Measurements from ENCODE around the gene GAPVD1. TPM values are rescaled to one million over a fixed set of nuclear protein-coding genes. Genes with fewer than 3 reads are reported as not detected.
"Not testable (repeated sequence)": the region's sequence is repeated elsewhere in the genome, so short reads cannot be mapped to it uniquely, and the experiment has no call there.

GAPVD1 gene
- total RNA-seq, 1 experiment from 2014 or later: 33.3 TPM

GRCh38 chr9:125233678-125234077, 27.9 kb upstream of the GAPVD1 start:
- H3K27ac Mint-ChIP-seq: peak overlapping the region; percentile 93; the same call in 1 of the 2 replicates
- POLR2A ChIA-PET: no interaction called here

GRCh38 chr9:125234099-125234498, 27.5 kb upstream of the GAPVD1 start:
- CTCF ChIA-PET: interaction anchor here (0.8 kb wide), 1 partner anchor 22 kb away, joined by 3 read pairs; no protein-coding TSS in a partner anchor
- POLR2A ChIA-PET; H3K27me3 Mint-ChIP-seq (ENCODE audit: low read depth); H3K27ac Mint-ChIP-seq; ATAC-seq; H3K9me3 Mint-ChIP-seq; H3K4me3 Mint-ChIP-seq; DNase-seq (ENCODE audit: low spot score): not testable (repeated sequence)
- H3K4me1 Mint-ChIP-seq: peaks cover 21% of the 10 kb centered on the region
- peaks cover 49% of the 10 kb centered on the region for H3K36me3 Mint-ChIP-seq

More at GRCh38 chr9:125233678-125234077, 27.9 kb upstream of the GAPVD1 start:
- CTCF ChIA-PET: no interaction called here
- Mint-ChIP-seq H3K4me3 (no peak overlapping the region), H3K27me3 (ENCODE audit: low read depth) (no peaks in the 10 kb centered on the region), H3K36me3 (peaks cover 45% of the 10 kb centered on the region), H3K4me1 (peaks cover 17% of the 10 kb centered on the region), H3K9me3 (no peaks in the 10 kb centered on the region)
- DNase-seq (ENCODE audit: low spot score) (no peak), ATAC-seq (no peak)
- TF ChIP-seq CREB1 (CRISPR knock-in tag; IDR thresholded peaks at IDR 0.05) (no peak), CTCF (IDR thresholded peaks at IDR 0.05) (no peak), FOXJ3 (CRISPR knock-in tag; IDR thresholded peaks at IDR 0.05; ENCODE audit: borderline replicate concordance) (no peak), ZNF317 (CRISPR knock-in tag; IDR thresholded peaks at IDR 0.05; ENCODE audit: borderline replicate concordance, low read depth) (no peak), ZNF416 (CRISPR knock-in tag; IDR thresholded peaks at IDR 0.05) (no peak), ATF2 (CRISPR knock-in tag; IDR thresholded peaks at IDR 0.05; ENCODE audit: borderline replicate concordance, low read depth) (no peak), ATF6 (CRISPR knock-in tag; IDR thresholded peaks at IDR 0.05) (no peak), ZMAT4 (CRISPR knock-in tag; IDR thresholded peaks at IDR 0.05) (no peak), PREB (CRISPR knock-in tag; IDR thresholded peaks at IDR 0.05; ENCODE audit: borderline replicate concordance) (no peak), PRDM15 (CRISPR knock-in tag; IDR thresholded peaks at IDR 0.05) (no peak), CBFB (CRISPR knock-in tag; IDR thresholded peaks at IDR 0.05; ENCODE audit: low read depth) (no peak), ZNF232 (CRISPR knock-in tag; IDR thresholded peaks at IDR 0.05) (no peak), ATF1 (CRISPR knock-in tag; IDR thresholded peaks at IDR 0.05) (no peak)
